Islet of Langerhans (tissue), 1 donor: Measurements from ENCODE around the gene GUCA2B.
A peak's percentile ranks its signal among the peaks of the same experiment; 100 is the strongest.

ENCODE experiments used
- FAIRE-seq: peaks from one replicate; lab custom pipeline; 2011; peaks lifted over from hg19 to GRCh38; lab: Jason Lieb, UNC

The GUCA2B gene

GRCh38 chr1:42143896-42144710 is 9.1 kb upstream of the GUCA2B start:
- no peak for FAIRE-seq

GRCh38 chr1:42144711-42145388 is 8.4 kb upstream of the GUCA2B start:
- no peak for FAIRE-seq

- no peak for FAIRE-seq
Observed at GRCh38 chr1:42145389-42145716, 7.9 kb upstream of the GUCA2B start.

GRCh38 chr1:42145764-42146625 is 7.2 kb upstream of the GUCA2B start:
- FAIRE-seq = no peak

- FAIRE-seq = peak; percentile 84
Observed at GRCh38 chr1:42146626-42147320, 6.4 kb upstream of the GUCA2B start.

GRCh38 chr1:42148166-42148565 is 5.0 kb upstream of the GUCA2B start:
- FAIRE-seq = no peak

- FAIRE-seq = no peak
Observed at GRCh38 chr1:42150651-42151050, 2.6 kb upstream of the GUCA2B start.

- no peak for FAIRE-seq
Observed at GRCh38 chr1:42152119-42152518, 1.1 kb upstream of the GUCA2B start.

- no peak for FAIRE-seq
Observed at GRCh38 chr1:42153624-42154023, 414 bp downstream of the GUCA2B start.

GRCh38 chr1:42154685-42155084 is 1.5 kb downstream of the GUCA2B start:
- no peak for FAIRE-seq

GRCh38 chr1:42155362-42155761 is 2.2 kb downstream of the GUCA2B start:
- no peak for FAIRE-seq

- no peak for FAIRE-seq
Observed at GRCh38 chr1:42157667-42158066, 4.5 kb downstream of the GUCA2B start.

- no peak for FAIRE-seq
Observed at GRCh38 chr1:42158189-42158588, 5.0 kb downstream of the GUCA2B start.

GRCh38 chr1:42162181-42162580 is 9.0 kb downstream of the GUCA2B start:
- FAIRE-seq = no peak

- no peak for FAIRE-seq
Observed at GRCh38 chr1:42163114-42163513, 9.9 kb downstream of the GUCA2B start.

GRCh38 chr1:42163536-42164503 is 10.6 kb downstream of the GUCA2B start:
- FAIRE-seq = no peak

GRCh38 chr1:42164551-42165420 is 11.6 kb downstream of the GUCA2B start, which contains the start of gene GUCA2A:
TSS of gene GUCA2A (minus strand) at chr1:42164745. CDS start at chr1:42164712, 33 bp downstream.
- no peak for FAIRE-seq

GRCh38 chr1:42165511-42166210 is 12.5 kb downstream of the GUCA2B start:
- FAIRE-seq = no peak
